OCI-LY7 (cell line): ENCODE data around the gene STK16.

Experiments used
- EZH2phosphoT487 ChIP-seq: fragments of 200-600 bp; sonication (generic); IDR thresholded peaks from 2 replicates; pipeline ENCODE4 v1.6.1; 2018; ENCODE audit warnings: low read depth, borderline replicate concordance, mild to moderate bottlenecking, mixed run types, antibody characterized with exemption, low read length, moderate library complexity, mixed read lengths
- TF ChIP-seq, protein P1 (sequence below): fragments of 200-600 bp; sonication (generic); conservative IDR thresholded peaks from 2 replicates; pipeline ENCODE4 v1.5.1; 2014; ENCODE audit warnings: mild to moderate bottlenecking, antibody characterized with exemption, low read length, moderate library complexity, mixed read lengths

DNA sequence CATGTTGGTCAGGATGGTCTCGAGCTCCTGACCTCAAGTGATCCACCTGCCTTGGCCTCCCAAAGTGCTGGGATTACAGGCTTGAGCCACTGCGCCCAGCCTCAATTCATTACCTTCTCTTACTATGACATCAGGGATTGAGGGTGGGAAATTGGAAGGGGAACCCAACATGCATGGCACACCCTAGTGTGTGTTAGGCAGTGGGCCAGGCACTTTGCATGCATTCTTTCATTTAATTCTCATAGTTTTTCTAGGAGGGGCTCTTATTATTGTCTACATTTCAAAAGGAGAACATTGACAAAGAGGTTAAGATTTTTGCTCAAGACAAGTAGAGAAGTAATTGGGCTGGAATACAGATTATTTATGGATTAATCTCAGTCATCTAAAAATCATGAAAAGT, 23.0 kb downstream of the STK16 start:
- no peak for TF ChIP-seq EZH2phosphoT487
- TF ChIP-seq, protein P1, sequence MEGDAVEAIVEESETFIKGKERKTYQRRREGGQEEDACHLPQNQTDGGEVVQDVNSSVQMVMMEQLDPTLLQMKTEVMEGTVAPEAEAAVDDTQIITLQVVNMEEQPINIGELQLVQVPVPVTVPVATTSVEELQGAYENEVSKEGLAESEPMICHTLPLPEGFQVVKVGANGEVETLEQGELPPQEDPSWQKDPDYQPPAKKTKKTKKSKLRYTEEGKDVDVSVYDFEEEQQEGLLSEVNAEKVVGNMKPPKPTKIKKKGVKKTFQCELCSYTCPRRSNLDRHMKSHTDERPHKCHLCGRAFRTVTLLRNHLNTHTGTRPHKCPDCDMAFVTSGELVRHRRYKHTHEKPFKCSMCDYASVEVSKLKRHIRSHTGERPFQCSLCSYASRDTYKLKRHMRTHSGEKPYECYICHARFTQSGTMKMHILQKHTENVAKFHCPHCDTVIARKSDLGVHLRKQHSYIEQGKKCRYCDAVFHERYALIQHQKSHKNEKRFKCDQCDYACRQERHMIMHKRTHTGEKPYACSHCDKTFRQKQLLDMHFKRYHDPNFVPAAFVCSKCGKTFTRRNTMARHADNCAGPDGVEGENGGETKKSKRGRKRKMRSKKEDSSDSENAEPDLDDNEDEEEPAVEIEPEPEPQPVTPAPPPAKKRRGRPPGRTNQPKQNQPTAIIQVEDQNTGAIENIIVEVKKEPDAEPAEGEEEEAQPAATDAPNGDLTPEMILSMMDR, result no peak
